ENCODE data around the gene CHST5. TPM values are rescaled to one million over a fixed set of nuclear protein-coding genes. Genes with fewer than 3 reads are reported as not detected.
"Not testable (repeated sequence)": the region's sequence is repeated elsewhere in the genome, so short reads cannot be mapped to it uniquely, and the experiment has no call there.

Gene CHST5
- polyA plus RNA-seq, 1 of the 3 experiments (the other 2 are of a cell fraction) = 0.49 TPM

DNA sequence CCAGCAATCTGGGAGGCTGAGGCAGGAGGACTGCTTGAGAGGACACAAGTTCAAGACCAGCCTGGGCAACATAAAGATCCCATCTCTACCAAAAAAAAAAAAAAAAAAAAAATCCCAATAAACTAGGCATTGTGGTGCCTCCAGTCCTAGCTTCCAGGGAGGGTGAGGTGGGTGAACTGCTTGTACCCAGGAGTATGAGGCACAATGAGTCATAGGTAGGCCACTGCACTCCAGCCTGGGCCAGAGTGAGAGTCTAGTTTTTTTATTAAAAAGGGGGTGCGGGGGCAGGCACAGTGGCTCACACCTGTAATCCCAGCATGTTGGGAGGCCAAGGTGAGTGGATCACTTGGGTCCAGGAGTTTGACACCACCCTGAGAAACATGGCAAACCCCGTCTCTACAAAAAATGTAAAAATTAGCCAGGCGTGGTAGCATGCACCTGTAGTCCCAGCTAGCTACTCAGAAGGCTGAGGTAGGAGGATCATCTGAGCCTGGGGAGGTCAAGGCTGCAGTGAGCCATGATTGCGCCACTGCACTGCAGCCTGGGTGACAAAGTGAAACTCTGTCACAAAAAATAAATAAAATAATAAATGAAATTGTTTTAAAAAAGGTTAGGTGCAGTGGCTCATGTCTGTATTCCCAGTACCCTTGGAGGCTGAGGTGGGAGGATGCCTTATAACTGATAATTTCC, 32.8 kb downstream of the CHST5 start:
- Histone ChIP-seq H3F3A (replicated peaks; ENCODE audit: insufficient read depth) (peaks cover 4% of the 10 kb centered on the region), H3K4me3 (ENCODE audit: low read depth in 2 of 2, low read length in 1 of 2) (no peak overlapping the region), H3K79me2 (ENCODE audit: insufficient read depth) (no peaks in the 10 kb centered on the region), H3K27me3 (ENCODE audit: insufficient read depth) (no peaks in the 10 kb centered on the region), H2AFZ (ENCODE audit: low read depth) (no peak overlapping the region), H4K20me1 (ENCODE audit: insufficient read depth) (no peaks in the 10 kb centered on the region), H3K36me3 (replicated peaks in 1 of 2; ENCODE audit: control insufficient read depth in 1 of 2, insufficient read depth in 2 of 2, low read length in 1 of 2) (no peaks in the 10 kb centered on the region), H3K27ac (ENCODE audit: low read depth in 2 of 2, low read length in 1 of 2) (no peak overlapping the region), H3K9me3 (no peaks in the 10 kb centered on the region), H3K4me1 (ENCODE audit: control insufficient read depth in 1 of 2, insufficient read depth in 2 of 2, low read depth in 1 of 2, low read length in 1 of 2) (peaks cover 5% of the 10 kb centered on the region in 2 experiments; a peak in 2 of 4 replicates), H3K4me2 (no peak overlapping the region), H3K9ac (no peak overlapping the region), H3K9me2 (no peaks in the 10 kb centered on the region)
- no peak for TF ChIP-seq FOXM1 (IDR thresholded peaks at IDR 0.05; ENCODE audit: low read depth)
- no peak for TF ChIP-seq ZBTB33 (IDR thresholded peaks at IDR 0.05; ENCODE audit: borderline replicate concordance, low read depth)
- no peak for TF ChIP-seq NFIC (IDR thresholded peaks at IDR 0.05; ENCODE audit: borderline replicate concordance)
- TF ChIP-seq POLR2AphosphoS5 (IDR thresholded peaks at IDR 0.05; ENCODE audit: low read depth, low read length) = no peak
- TF ChIP-seq GABPA (IDR thresholded peaks at IDR 0.05; ENCODE audit: low read depth) = no peak
- TF ChIP-seq EP300 (IDR thresholded peaks at IDR 0.05; ENCODE audit: borderline replicate concordance in 1 of 2, low read depth in 1 of 2, low read length in 1 of 2) = no peak
- TF ChIP-seq, protein P1, sequence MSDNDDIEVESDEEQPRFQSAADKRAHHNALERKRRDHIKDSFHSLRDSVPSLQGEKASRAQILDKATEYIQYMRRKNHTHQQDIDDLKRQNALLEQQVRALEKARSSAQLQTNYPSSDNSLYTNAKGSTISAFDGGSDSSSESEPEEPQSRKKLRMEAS (IDR thresholded peaks at IDR 0.05; ENCODE audit: low read depth) = no peak
- no peak for TF ChIP-seq GATA2 (CRISPR knock-in tag; IDR thresholded peaks at IDR 0.05)
- TF ChIP-seq TAF1 (IDR thresholded peaks at IDR 0.05; ENCODE audit: borderline replicate concordance, low read depth, low read length) = no peak
- no peak for TF ChIP-seq MXI1 (IDR thresholded peaks at IDR 0.05; ENCODE audit: low read depth, low read length)
- TF ChIP-seq FOSL2 (IDR thresholded peaks at IDR 0.05; ENCODE audit: borderline replicate concordance, low read depth) = no peak
- no peak for TF ChIP-seq CHD2 (IDR thresholded peaks at IDR 0.05; ENCODE audit: low read length, partially characterized antibody)
- TF ChIP-seq TEAD4 (IDR thresholded peaks at IDR 0.05; ENCODE audit: borderline replicate concordance, insufficient read depth) = no peak
- no peak for TF ChIP-seq RAD21 (IDR thresholded peaks at IDR 0.05; ENCODE audit: low read length)
- no peak for TF ChIP-seq SIN3A (IDR thresholded peaks at IDR 0.05; ENCODE audit: borderline replicate concordance, low read depth, low read length)
- no peak for TF ChIP-seq YY1 (IDR thresholded peaks at IDR 0.05; ENCODE audit: low read depth)
- TF ChIP-seq NRF1 (IDR thresholded peaks at IDR 0.05; ENCODE audit: low read depth, low read length) = no peak
- no peak for TF ChIP-seq FOXJ3 (CRISPR knock-in tag; IDR thresholded peaks at IDR 0.05)
- TF ChIP-seq RFX5 (IDR thresholded peaks at IDR 0.05; ENCODE audit: low read length) = no peak
- no peak for TF ChIP-seq ELF1 (IDR thresholded peaks at IDR 0.05)
- ChIA-PET POLR2A (interaction anchor here (0.6 kb wide), 1 partner anchor 90 kb away, joined by 3 read pairs; no protein-coding TSS in a partner anchor), CTCF (interaction anchor here (1.1 kb wide), 1 partner anchor 14 kb away, joined by 6 read pairs; no protein-coding TSS in a partner anchor)
- DNase-seq = no peak
- WGBS (ENCODE audit: low lambda C conversion rate) = 83% methylated on average over 4 of the region's 4 CpGs

GRCh38 chr16:75501820-75502219, 34.1 kb downstream of the CHST5 start:
- H3K9me3 ChIP-seq; H3K27me3 ChIP-seq (ENCODE audit: insufficient read depth); H3K4me3 ChIP-seq (ENCODE audit: low read depth in 2 of 2, low read length in 1 of 2); H4K20me1 ChIP-seq (ENCODE audit: insufficient read depth); DNase-seq; H3K4me2 ChIP-seq; H3K9me2 ChIP-seq; H3K27ac ChIP-seq (ENCODE audit: low read depth in 2 of 2, low read length in 1 of 2); H3K9ac ChIP-seq; H3K4me1 ChIP-seq (ENCODE audit: control insufficient read depth in 1 of 2, insufficient read depth in 2 of 2, low read depth in 1 of 2, low read length in 1 of 2); H3K79me2 ChIP-seq (ENCODE audit: insufficient read depth); POLR2A ChIA-PET; H2AFZ ChIP-seq (ENCODE audit: low read depth); H3K36me3 ChIP-seq (replicated peaks in 1 of 2; ENCODE audit: control insufficient read depth in 1 of 2, insufficient read depth in 2 of 2, low read length in 1 of 2); H3F3A ChIP-seq (replicated peaks; ENCODE audit: insufficient read depth): not testable (repeated sequence)
- CTCF ChIA-PET = interaction anchor here (1.4 kb wide), 1 partner anchor 10 kb away, joined by 4 read pairs; no protein-coding TSS in a partner anchor
- 69% methylated on average over 6 of the region's 6 CpGs for WGBS (ENCODE audit: low lambda C conversion rate)

All from SK-N-SH (cell line).